K562 (cell line): ENCODE data around the gene TEAD3. TPM values are rescaled to one million over a fixed set of nuclear protein-coding genes. Genes with fewer than 3 reads are reported as not detected.
A peak's percentile ranks its signal among the peaks of the same experiment; 100 is the strongest.

Experiments
- ATAC-seq: fragments of 200-7000 bp; cut with Tn5 transposase; 3 replicates; pipeline ENCODE4 v1.9.1; 2020; ENCODE audit warnings: moderate library complexity
- BruUV-seq: library from RNA; stranded (reverse); fragments of 400-500 nt; replicated peaks from 2 replicates; lab custom pipeline; 2021; lab: Mats Ljungman, UMichigan
- CTCF ChIA-PET: fragments of 300-600 bp; formaldehyde crosslinking; extraction: SDS; loops from one replicate; lab custom pipeline; 2021; ENCODE audit warnings: low intra/inter-chr PET ratio; lab: Yijun Ruan, JAX
- POLR2A ChIA-PET: fragments of 300-600, 350-650 bp; sonication (Branson Sonifier 250); formaldehyde crosslinking; extraction: SDS; loops from one replicate; lab custom pipeline; 2021; ENCODE audit warnings: antibody characterized with exemption, inconsistent platforms; lab: Yijun Ruan, JAX
- DNase-seq, 4 experiments: peaks; one replicate each; pipeline versions ENCODE4 v3.0.0 to v3.0.0-alpha.2; 2011 to 2018; ENCODE audit warnings: low spot score in 3 of 4, mixed read lengths in 3 of 4; ENCODE audit errors: extremely low read depth in 1 of 4
- FAIRE-seq: peaks from 2 replicates; lab custom pipeline; 2011; peaks lifted over from hg19 to GRCh38; lab: Jason Lieb, UNC
- H2AFZ ChIP-seq: 2 replicates; pipeline ENCODE4 v1.6.0; 2011; ENCODE audit warnings: low read depth, low read length, control low read depth, inconsistent platforms
- H3K27ac ChIP-seq: fragments of 200-600 bp; 3 replicates; pipeline ENCODE4 v1.8.0; 2011; ENCODE audit warnings: low read depth, mild to moderate bottlenecking, control low read depth, inconsistent platforms, low read length, moderate library complexity, mixed read lengths; ENCODE audit errors: extremely low read depth
- H3K27me3 ChIP-seq, 2 experiments: fragments of 300-600 bp in 1 of 2; 2 replicates in 1 of 2; 3 replicates in 1 of 2; pipeline versions ENCODE4 v1.6.0 to v1.8.0; 2011; ENCODE audit warnings: inconsistent platforms in 2 of 2, low read length in 2 of 2, mild to moderate bottlenecking in 1 of 2, mixed read lengths in 1 of 2, moderate library complexity in 1 of 2; ENCODE audit not compliant: control insufficient read depth in 2 of 2, insufficient read depth in 2 of 2
- H3K36me3 ChIP-seq: fragments of 300-600 bp; 3 replicates; pipeline ENCODE4 v1.8.0; 2011; ENCODE audit warnings: mild to moderate bottlenecking, low read length, inconsistent platforms; ENCODE audit not compliant: control insufficient read depth, insufficient read depth
- H3K4me1 ChIP-seq, 2 experiments: fragments of 200-600 bp in 1 of 2; replicated peaks in 1 of 2; 2 replicates in 1 of 2; 3 replicates in 1 of 2; pipeline versions ENCODE4 v1.5.1 to v1.8.0; 2011; ENCODE audit warnings: inconsistent platforms in 2 of 2, low read length in 2 of 2, mild to moderate bottlenecking in 1 of 2, mixed read lengths in 1 of 2, moderate library complexity in 1 of 2; ENCODE audit not compliant: control insufficient read depth in 2 of 2, insufficient read depth in 2 of 2
- H3K4me2 ChIP-seq: 2 replicates; pipeline ENCODE4 v1.6.1; 2011; ENCODE audit warnings: low read length, control low read depth, inconsistent platforms, mixed read lengths; ENCODE audit not compliant: insufficient read depth
- H3K4me3 ChIP-seq: fragments of 200-600 bp; sonication (generic), shearing (Covaris generic); 2 replicates; pipeline ENCODE4 v1.5.1; 2016; ENCODE audit warnings: control low read depth, inconsistent platforms
- H3K79me2 ChIP-seq: fragments of 200-600 bp; 3 replicates; pipeline ENCODE4 v1.8.0; 2011; ENCODE audit warnings: low read length, inconsistent platforms; ENCODE audit not compliant: control insufficient read depth, insufficient read depth
- H3K9ac ChIP-seq, 2 experiments: 2 replicates each; pipeline versions ENCODE4 v1.6.0 to v1.6.1; 2011; ENCODE audit warnings: low read depth in 2 of 2, low read length in 2 of 2, control low read depth in 1 of 2, inconsistent platforms in 1 of 2, mild to moderate bottlenecking in 1 of 2, mixed read lengths in 1 of 2; ENCODE audit not compliant: insufficient read depth in 1 of 2
- H3K9me1 ChIP-seq: one replicate; pipeline ENCODE4 v1.6.0; 2011; ENCODE audit warnings: inconsistent platforms, mild to moderate bottlenecking, low read length, moderate library complexity; ENCODE audit not compliant: control insufficient read depth, insufficient read depth
- H3K9me3 ChIP-seq: replicated peaks from 2 replicates; pipeline ENCODE4 v1.5.1; 2011; ENCODE audit warnings: low read depth, low read length, inconsistent platforms; ENCODE audit not compliant: control insufficient read depth, insufficient read depth
- H4K20me1 ChIP-seq: replicated peaks from 2 replicates; pipeline ENCODE4 v1.6.1; 2011; ENCODE audit warnings: low read length, inconsistent platforms, mixed read lengths; ENCODE audit not compliant: control insufficient read depth, insufficient read depth
- ETV1 ChIP-seq: fragments of 450-650 bp; conservative IDR thresholded peaks from 2 replicates; pipeline ENCODE4 v1.6.1; 2016; ENCODE audit warnings: missing genetic modification characterization, control low read depth, low read depth, missing compliant biosample characterization
- FOSL1 ChIP-seq: fragments of 200-800 bp; sonication (Bioruptor generic); conservative IDR thresholded peaks from 2 replicates; pipeline ENCODE4 v1.6.1; 2016; ENCODE audit warnings: missing genetic modification characterization, missing compliant biosample characterization
- GTF2B ChIP-seq: IDR thresholded peaks from 2 replicates; pipeline ENCODE4 v1.6.1; 2011; ENCODE audit not compliant: insufficient read length; ENCODE audit errors: extremely low read depth
- HOMEZ ChIP-seq: fragments of 250-450 bp; sonication (Bioruptor Pico); IDR thresholded peaks from 2 replicates; pipeline ENCODE4 v1.4.0; 2020; ENCODE audit warnings: mild to moderate bottlenecking, moderate library complexity
- PBX2 ChIP-seq, 2 experiments: IDR thresholded peaks in 1 of 2; conservative IDR thresholded peaks in 1 of 2; 2 replicates each; pipeline ENCODE4 v1.6.1; 2016; ENCODE audit warnings: low read depth in 2 of 2, mild to moderate bottlenecking in 1 of 2, missing compliant biosample characterization in 1 of 2, missing genetic modification characterization in 1 of 2, moderate library complexity in 1 of 2
- PPARD ChIP-seq: fragments of 250-450 bp; sonication (Bioruptor Pico); IDR thresholded peaks from 2 replicates; pipeline ENCODE4 v1.8.0; 2022; ENCODE audit warnings: inconsistent platforms, mild to moderate bottlenecking, moderate library complexity
- TBL1XR1 ChIP-seq, 2 experiments: IDR thresholded peaks; 2 replicates each; pipeline ENCODE4 v1.6.1; 2012; ENCODE audit warnings: improper control_type of control experiment in 2 of 2, low read length in 2 of 2, mild to moderate bottlenecking in 1 of 2
- TEAD1 ChIP-seq, 2 experiments: fragments of 450-650 bp in 1 of 2; sonication (generic) in 1 of 2; formaldehyde crosslinking; IDR thresholded peaks; 2 replicates each; pipeline versions ENCODE4 v1.4.0 to v1.8.0; 2020 to 2022; ENCODE audit warnings: mild to moderate bottlenecking in 2 of 2, missing genetic modification reagents in 1 of 2
- TFAP4 ChIP-seq: sonication (generic); formaldehyde crosslinking; IDR thresholded peaks from 2 replicates; pipeline ENCODE4 v1.8.0; 2022; ENCODE audit warnings: missing genetic modification reagents, mild to moderate bottlenecking, moderate library complexity, borderline replicate concordance
- ZNF512 ChIP-seq: IDR thresholded peaks from 2 replicates; pipeline ENCODE4 v1.6.1; 2016; ENCODE audit warnings: missing genetic modification characterization, missing compliant biosample characterization
- ZNF76 ChIP-seq: fragments of 250-450 bp; sonication (Bioruptor Pico); IDR thresholded peaks from 2 replicates; pipeline ENCODE4 v1.4.0; 2020; ENCODE audit warnings: mild to moderate bottlenecking, moderate library complexity, borderline replicate concordance
- WGBS: fragments of 100-300 bp; shearing (Covaris generic); methylation state at CpG from one replicate; pipeline ENCODE4 v1.1.6; 2016; ENCODE audit warnings: low coverage, mixed read lengths; ENCODE audit not compliant: insufficient coverage; ENCODE audit errors: missing lambda C conversion rate; 5-methylcytosine and 5-hydroxymethylcytosine counted together
- in situ Hi-C: fragments of 300-500 bp; cut with MboI; formaldehyde crosslinking; loops from 4 replicates; pipeline ENCODE4 v1.15.0; 2018; ENCODE audit warnings: inconsistent platforms, mixed read lengths
- intact Hi-C: fragments of 100-400 bp; cut with micrococcal nuclease; formaldehyde crosslinking; loops from 2 replicates; pipeline ENCODE4 v1.14.2; 2022
- polyA plus RNA-seq, 8 experiments: library from polyadenylated mRNA; depleted of rRNA in 4 of 8; stranded (reverse) in 5 of 8; unstranded in 3 of 8; fragments of >200 nt; fragmentation: Nextera tagmentation in 2 of 8; fragmentation: Illumina TruSeq in 1 of 8; extraction: Ambion mirVana in 2 of 8; extraction: Trizol in 1 of 8; gene quantifications; 2 replicates each; pipeline versions ENCODE4 v1.2.1 to v1.2.3, GENCODE V29; 2011 to 2014; ENCODE audit warnings: inconsistent platforms in 1 of 8, missing spikeins in 1 of 8
- total RNA-seq, 7 experiments: library from RNA; depleted of rRNA in 6 of 7; stranded (reverse); fragments of >200 nt in 6 of 7; fragmentation: Illumina TruSeq in 2 of 7; extraction: Trizol in 2 of 7; gene quantifications; 2 replicates each; pipeline versions ENCODE4 v1.2.1 to v1.2.3, GENCODE V29; 2011 to 2021; ENCODE audit warnings: low replicate concordance in 1 of 7

TEAD3 gene
- total and polyA plus RNA-seq, 9 of the 15 experiments (the other 6 are each of a cell fraction or from before 2014, with no cell fraction given) = 0.63 to 13.2 (median 3.3) TPM

GRCh38 chr6:35485402-35485877, 11.4 kb downstream of the TEAD3 start:
- no peak overlapping the region for H3K4me3 ChIP-seq
- intact Hi-C loops = no loop called here
- ATAC-seq (no peak; the same call in 2 of the 3 replicates), FAIRE-seq (no peak), DNase-seq (peak in 2 of 4 experiments; percentile 70 to 74)
- no peaks in the 10 kb centered on the region for H3K9me3 ChIP-seq
- peaks cover 36 to 42% of the 10 kb centered on the region in 2 experiments for H3K4me1 ChIP-seq
- H3K36me3 ChIP-seq = no peaks in the 10 kb centered on the region; the same call in 2 of the 3 replicates
- no TSS peak for BruUV-seq
- 59% methylated on average over 11 of the region's 11 CpGs for WGBS
- in situ Hi-C loops = no loop called here
- no peak overlapping the region for H3K4me2 ChIP-seq
- peaks cover 11% of the 10 kb centered on the region; the same call in 1 of the 2 replicates for H4K20me1 ChIP-seq
- POLR2A ChIA-PET = interaction anchor here (0.6 to 9.5 kb wide), 2 partner anchors 11 to 14 kb away, joined by 3 to 167 read pairs; partner anchors contain the start of gene RPL10A
- peak overlapping the region in 1 of 2 experiments; percentile 65; a peak in 2 of 4 replicates for H3K9ac ChIP-seq
- CTCF ChIA-PET = no interaction called here
- no peak overlapping the region for H2AFZ ChIP-seq
- H3K79me2 ChIP-seq = peaks cover 8% of the 10 kb centered on the region; the same call in 1 of the 3 replicates
- H3K9me1 ChIP-seq = no peaks in the 10 kb centered on the region
- H3K27ac ChIP-seq = peak overlapping the region; percentile 20; the same call in 2 of the 3 replicates
- no peaks in the 10 kb centered on the region for H3K27me3 ChIP-seq
- TF ChIP-seq HOMEZ (CRISPR knock-in tag) (no peak), ZNF512 (tag) (no peak), TBL1XR1 (IDR thresholded peaks at IDR 0.05; ENCODE audit: low read length in 2 of 2) (no peak), ETV1 (tag) (no peak), TFAP4 (peak; percentile 34; the same call in 1 of the 2 replicates), ZNF76 (CRISPR knock-in tag) (no peak), GTF2B (no peak), PBX2 (CRISPR knock-in tag; IDR thresholded peaks at IDR 0.05; ENCODE audit: low read depth) (no peak), PBX2 (tag; conservative IDR thresholded peaks at IDR 0.05; ENCODE audit: low read depth) (no peak), FOSL1 (tag) (peak; percentile 31; the same call in 1 of the 2 replicates), TEAD1 (CRISPR knock-in tag; IDR thresholded peaks at IDR 0.05) (peak in 1 of 2 experiments; percentile 18; a peak in 1 of 4 replicates), PPARD (CRISPR knock-in tag) (no peak)
